LHCN-M2 (cell line): ENCODE data around the gene PNP. TPM values are rescaled to one million over a fixed set of nuclear protein-coding genes. Genes with fewer than 3 reads are reported as not detected.
"Not testable (repeated sequence)": the region's sequence is repeated elsewhere in the genome, so short reads cannot be mapped to it uniquely, and the experiment has no call there.

Experiments used
- DNase-seq: peaks from one replicate; pipeline ENCODE4 v3.0.0-alpha.2; 2012; ENCODE audit warnings: low read depth
- polyA plus RNA-seq: library from polyadenylated mRNA; unstranded; fragments of >200 nt; gene quantifications from one replicate; pipeline ENCODE4 v1.2.1, GENCODE V29; 2012; ENCODE audit warnings: missing spikeins
- total RNA-seq: library from RNA; depleted of rRNA; stranded (reverse); fragments of >200 nt; gene quantifications from 2 replicates; pipeline ENCODE4 v1.2.3, GENCODE V29; 2014; rRNA removed

The PNP gene
- total RNA-seq: 54.0 and 54.8 TPM in 2 replicates
- 27.2 TPM for polyA plus RNA-seq

DNA sequence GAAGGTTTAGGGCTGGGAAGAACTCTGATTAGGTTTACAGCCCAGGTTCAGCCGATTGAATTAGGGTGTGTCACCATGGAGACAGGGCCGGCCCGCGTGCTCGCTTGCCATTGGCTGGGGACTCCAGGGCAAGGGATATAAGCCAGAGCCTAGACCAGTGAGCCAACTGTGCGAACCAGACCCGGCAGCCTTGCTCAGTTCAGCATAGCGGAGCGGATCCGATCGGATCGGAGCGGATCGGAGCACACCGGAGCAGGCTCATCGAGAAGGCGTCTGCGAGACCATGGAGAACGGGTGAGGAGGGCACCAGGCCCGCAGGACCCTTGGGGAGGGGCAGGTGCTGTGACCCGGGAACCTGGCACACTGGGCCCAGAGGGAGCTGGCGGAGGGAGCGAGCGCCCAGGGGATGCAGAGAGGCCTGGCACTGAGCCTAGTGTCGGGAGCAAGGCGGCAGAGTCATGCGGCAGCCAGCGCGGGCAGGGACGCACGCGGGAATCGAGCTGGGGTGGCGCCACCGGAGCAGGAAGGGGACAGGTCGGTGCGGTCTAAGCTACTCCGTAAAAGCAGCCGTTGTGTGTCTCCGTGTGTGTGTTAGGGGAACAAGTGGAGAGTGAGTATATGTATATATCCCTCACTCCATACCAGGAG lies at the start of gene PNP:
PNP (plus strand) TSS at position 165 of the 648 bp plus-strand sequence; CDS start at position 284, 119 bp downstream.
- peak; percentile 85 for DNase-seq

DNA sequence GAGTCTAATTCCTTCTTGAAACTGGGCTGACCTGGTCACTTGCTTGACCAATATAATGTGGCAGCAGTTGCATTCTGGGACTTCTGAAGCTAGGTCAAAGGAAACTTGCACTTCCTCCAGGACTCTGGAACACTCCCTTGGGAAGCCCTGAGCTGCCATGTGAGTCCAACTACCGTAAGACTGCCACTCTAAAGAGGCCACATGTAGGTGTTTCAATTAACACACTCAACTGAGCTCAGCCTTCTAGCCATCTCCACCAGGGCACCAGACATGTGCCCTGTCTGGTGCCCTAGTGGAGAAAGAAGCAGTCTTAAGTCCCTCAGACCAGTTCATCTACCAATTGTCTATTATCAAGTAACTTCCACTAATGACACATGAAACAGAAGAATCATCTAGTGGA lies 49.8 kb upstream of the PNP start:
- DNase-seq: no peak

DNA sequence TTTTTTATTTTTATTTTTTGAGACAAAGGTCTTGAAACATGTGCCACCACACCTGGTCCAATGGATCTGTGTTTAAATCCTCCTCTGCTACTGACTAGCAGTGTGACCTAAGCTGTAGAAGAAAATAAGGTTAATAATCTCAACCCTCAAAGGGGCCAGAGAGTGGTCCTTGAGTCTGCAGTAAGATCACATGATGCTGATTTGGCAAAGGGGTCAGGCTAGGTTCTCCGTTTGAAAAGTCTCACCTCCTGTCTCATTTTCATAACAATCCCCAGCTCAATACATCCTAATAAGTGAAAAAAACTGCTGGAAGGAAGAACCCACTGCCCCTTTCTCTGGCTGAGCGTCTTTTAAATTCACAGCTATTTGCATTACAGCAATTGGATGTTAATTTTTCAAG lies 47.9 kb upstream of the PNP start:
- DNase-seq: no peak

DNA sequence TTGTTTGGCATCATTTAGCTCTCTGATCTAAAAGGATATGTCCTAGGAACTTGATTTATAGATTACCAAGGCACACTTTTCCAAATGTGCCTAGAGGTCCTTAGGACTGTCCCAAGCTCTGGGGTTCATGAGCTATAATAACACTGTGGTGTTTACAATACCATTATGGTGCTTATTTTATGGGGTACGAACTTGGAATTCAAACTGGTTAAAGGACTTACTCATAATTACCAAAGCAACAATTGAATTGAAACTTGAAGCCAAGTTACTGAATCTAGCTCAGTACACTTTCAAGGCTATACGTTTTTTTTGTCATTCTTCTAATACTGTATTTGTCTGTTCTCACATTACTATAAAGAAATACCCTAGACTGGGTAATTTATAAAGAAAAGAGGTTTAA lies 46.3 kb upstream of the PNP start:
- DNase-seq: no peak

DNA sequence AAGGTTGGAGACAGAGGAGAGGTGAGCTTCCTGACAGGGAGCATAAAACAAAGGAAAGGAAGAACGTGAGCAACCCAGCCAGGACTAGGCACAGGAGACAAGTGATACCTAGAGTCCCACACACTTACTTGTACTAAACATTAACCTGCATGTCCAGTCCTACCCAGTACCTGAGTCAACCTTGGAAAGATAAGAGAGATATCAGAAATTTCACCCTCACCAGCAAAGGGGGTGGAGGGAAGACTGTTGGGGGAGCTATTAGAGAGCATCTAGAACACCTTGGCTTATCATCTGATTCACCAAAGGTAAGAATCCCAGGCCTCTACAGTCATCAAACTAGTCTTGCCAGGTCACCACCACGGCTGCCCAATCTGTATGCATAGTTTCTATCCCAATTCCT lies 44.4 kb upstream of the PNP start:
- no peak for DNase-seq

DNA sequence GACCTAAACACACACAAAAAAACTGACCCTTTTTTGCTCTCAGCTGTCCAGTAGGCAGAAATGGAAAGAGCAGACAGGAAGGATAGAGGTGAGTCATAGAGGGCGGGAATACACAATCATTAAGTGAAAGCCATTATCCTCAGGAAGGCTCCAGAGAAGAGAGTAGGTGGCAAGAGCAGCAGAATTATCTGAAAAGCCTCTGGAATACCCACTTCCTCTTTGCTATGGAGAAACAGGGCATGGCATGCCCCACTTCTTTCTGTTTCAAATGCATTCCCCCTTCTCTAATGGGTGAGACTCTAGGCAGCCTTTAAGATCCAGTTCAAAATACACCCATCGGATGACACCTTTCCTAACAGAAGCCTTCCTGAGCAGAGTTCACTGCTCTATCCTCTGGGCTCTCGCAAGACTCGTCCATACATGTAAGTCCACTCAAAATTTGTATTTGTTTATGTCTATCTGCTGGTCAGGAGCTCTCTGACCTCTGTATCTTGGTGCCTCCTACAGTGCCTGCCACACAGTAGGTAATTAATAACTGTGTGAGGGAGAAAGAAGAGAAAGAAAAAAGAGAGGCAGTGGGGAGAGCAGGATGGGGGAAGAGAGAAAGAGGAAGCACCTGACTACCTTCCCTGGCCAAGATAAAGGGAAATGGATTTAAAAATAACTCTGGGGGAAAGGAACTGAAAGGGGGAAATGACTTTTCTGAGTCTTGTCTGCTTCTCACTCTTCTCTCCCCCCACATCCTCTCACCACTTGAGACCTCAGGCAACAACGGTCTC lies 41.8 kb upstream of the PNP start:
- DNase-seq: peak; percentile 74

DNA sequence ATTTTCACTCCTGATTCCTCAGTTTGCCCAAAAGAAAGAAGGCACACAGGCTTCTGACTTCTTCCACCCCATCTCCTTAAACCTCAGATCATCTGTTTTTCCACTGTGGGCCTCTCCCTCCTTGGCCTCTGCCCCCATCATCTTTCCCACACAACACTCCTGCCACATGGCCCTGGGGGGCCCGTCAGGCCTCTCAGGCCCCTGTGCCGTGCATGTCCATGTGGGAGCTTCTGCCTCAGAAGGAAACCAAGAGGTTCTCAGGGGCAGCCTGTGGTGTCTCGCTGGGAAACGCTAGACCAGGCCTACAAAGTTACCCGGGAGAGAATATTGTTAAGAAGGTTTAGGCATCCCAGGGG lies 41.2 kb upstream of the PNP start:
- DNase-seq: no peak

DNA sequence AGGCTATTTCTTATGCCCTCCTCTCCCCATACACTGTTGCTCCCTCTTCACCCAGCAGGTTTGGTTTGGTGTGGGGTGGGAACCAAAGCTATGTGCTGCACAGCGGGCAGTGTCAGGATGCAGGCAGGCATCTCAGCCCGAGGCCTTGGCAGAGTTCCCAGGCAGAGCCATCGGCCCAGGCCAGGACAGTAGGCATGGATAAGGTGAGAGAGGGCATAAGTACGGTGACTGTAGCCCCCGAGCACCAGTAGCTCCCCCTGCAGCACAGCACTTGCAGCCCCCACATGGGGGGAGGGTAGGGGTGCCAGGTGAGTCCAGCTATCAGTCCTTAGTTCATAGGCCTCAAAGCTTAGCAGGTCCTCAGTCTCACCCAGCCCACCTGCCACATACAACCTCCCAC lies 40.4 kb upstream of the PNP start:
- no peak for DNase-seq

DNA sequence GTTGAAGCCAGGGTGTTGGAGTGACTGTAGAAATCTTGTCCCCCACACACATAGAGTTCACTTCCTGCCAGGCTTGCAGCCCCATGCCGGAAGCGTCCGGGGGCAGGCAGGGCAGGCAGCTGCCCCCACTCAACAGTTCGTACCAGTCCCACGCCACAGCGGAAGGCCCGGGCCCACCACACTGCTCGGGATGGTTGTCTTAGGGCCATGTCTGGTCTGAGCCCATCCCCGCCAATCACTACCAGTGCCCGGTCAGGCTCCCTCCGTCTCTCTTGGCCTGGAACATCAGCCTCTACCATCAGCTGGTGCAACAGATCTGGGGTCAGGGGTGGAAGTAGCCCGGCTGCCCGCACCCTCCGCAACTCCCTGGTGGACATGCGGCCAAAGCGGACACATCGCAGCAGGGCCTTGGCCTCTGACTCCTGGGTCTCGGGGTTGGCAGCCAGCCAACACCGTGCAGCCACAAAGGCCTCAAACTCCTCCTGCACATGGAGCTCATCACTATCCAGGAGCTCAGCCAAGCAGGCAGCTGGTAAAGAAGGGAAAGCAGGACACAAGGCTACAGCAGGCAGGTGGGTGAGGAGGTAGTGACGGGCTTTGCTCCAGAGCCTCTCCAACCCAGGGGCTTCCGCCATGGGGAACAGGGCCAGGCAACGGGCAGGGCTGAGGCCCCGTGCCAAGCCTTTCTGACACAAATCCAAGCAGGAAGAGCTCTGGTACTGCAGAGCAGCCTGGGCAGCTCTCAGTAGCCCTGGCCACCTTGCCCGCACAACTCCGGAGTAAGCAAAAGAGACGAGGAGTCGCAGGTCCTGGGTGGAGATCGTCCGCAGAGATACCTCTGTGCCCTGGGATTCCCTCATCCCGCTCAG lies 39.2 kb upstream of the PNP start:
- DNase-seq: no peak

DNA sequence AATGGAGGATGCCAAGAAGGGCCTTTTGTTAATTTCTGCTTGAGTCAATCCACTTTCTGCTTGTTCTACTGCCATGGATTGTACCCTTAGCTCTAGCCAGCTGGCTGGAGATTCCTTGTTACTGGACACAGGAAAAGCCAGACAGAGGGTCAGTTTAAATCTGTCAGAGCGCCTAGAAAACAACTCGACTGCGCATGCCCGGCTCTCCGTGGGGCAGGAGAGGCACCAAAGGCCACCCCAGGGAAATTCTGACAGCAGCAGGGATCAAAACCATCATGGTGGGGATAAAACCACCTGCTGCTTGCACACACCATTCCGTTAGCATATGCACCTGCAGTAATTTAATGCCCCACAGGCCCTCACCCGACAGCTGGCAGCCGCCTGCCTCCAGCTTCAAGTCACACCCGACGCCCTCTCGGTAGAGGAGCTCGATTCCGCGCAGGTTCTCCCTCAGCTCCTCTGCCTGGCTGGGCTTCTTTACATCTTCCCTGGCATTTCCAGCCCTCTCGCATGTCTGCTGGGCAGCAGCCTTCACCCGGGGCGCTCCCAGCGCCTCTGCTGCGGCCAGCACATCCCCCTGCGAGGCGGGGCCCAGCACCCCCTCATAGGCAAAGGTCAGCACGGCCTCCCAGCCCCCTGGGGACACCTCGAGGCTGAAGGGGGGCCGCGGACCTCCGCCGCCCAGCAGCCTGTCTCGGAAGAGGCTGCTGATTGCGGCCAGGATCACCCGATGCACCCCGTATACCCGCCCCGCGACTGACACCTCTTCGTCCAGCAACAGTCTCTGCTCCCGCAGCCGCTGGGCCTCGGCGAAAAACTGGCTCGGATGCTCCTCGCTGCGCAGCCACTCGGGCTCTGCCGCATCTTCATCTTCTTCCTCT lies 34.3 kb upstream of the PNP start:
- DNase-seq: no peak

DNA sequence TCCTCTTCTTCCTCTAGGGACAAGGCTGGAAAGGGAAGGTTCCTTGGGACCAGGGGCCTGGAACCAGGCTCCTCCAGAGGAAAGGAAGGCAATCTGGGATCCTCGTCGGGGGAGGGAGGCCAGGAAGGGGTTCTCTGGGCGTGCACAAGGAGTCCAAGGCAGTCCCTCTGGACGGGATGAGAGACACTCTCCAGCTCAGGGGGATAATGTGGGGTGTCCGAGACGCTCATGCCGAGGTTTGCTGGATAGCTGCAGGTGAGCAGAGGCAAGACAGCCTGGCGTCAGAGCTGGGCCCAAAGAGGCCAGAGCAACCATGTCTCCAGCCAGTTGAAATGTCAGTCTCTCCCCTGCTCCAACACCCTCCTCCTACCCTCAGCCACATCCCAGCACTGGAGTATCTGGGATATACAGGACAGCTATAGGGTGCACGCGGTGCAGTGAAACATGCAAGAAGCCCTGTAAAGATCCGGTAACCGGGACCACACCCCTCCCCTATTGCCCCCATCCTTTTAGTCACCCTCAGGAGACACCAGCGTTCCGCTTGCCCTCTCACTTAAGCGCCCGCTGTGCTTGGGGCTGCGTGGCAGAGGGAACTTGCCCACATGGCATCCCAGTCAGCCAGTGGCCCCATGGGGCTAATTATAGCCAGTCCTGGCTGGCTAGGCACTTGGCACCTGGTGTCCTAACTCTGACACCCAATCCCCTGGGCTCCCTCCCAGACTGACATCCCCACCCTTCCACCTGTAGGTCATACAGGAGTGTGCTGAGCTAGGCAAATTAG lies 33.4 kb upstream of the PNP start, which contains the start of gene KLHL33:
KLHL33 (minus strand) TSS at position 585 of the 781 bp plus-strand sequence; CDS start at position 230, 355 bp downstream.
- DNase-seq: no peak

DNA sequence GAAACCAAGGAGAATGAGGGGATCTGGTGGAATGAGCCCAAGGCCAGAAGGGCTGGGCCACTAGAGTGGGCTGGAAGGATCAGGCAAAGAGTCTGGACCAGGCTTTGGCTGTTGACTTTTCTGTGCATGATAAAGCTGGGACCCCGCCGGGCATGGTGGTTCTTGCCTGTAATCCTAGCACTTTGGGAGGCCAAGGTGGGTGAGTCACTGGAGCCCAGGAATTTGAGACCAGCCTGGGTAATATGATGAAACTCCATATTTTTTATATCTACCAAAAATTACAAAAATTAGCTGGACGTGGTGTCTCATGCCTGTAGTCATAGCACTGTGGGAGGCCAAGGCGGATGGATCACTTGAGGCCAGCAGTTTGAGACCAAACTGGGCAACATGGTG lies 32.8 kb upstream of the PNP start:
- peak; percentile 72 for DNase-seq

DNA sequence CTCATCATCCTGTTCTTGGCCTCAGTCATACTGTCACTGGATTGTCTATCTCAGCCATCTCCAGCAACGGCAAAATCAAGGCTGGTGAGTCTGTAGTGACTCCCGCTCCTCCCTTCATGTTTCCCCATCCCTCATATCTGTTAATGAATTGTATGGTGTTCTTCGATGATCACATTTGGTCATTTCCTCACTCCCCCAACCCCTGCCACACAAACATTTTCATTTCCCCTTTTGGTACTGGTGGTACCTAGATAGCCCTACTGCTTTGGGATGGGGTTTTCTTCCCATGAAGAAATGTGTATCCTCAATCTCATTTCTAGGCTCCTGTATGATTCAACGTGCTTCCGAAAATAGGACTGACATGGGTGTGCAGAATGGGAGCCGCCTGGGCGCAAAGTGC lies 30.5 kb upstream of the PNP start:
- no peak for DNase-seq

DNA sequence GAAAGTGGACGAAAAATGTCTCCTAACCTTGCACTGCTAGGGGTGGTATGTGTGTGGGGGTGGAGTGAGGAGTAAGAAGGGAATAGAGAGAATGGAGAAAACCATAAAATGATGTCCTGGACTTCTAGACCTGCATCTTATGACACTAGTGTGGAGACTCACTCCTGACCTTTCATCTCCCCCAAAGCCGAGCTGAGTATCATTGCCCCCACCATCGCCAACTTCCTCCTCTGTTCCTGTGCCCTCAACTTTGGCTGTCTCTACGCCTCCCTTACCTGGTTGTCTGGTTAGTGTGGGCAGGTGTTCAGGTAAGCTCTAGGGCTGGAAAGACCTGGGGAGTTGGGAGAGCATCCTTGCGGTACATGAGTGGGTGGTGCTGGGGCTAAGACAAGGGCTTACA lies 28.7 kb upstream of the PNP start:
- DNase-seq: no peak

DNA sequence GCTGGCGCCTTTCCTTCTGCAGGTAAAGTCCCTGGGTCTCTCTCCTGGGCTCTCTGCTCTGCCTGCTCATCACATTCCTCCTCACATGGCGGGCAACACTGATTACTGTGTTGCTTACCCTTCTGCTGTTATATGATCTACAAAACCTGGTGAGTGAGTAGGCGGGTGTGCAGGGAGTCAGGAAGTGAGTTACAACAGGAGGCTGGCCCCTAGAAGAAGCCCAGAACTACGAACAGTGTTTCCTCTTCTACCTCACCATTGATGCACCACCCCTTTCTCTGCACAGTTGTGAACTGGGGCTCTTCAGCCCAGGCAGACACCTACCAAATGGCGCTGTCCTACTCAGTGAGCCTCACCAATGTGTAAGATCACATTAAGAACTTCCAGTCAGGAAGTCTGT lies 28.3 kb upstream of the PNP start:
- DNase-seq: no peak

DNA sequence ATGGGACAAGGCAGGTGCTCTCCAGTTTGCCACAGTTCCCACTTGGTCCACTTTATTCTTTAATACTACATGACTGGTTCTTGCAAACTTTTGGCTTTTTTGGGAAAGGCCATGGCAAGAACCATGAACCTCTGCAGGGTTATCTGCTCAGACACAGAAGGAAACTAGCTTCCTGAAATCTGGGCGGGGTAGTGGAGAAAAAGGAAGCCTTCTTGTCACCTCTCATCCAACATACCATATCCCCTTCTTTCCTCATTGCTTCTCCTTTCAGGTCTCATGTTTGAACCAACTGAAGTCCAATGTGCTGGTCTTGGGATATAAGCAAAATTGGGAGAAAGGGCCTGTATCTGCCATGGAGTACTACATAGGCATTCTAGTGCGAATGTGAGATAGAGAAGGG lies 27.7 kb upstream of the PNP start:
- no peak for DNase-seq

DNA sequence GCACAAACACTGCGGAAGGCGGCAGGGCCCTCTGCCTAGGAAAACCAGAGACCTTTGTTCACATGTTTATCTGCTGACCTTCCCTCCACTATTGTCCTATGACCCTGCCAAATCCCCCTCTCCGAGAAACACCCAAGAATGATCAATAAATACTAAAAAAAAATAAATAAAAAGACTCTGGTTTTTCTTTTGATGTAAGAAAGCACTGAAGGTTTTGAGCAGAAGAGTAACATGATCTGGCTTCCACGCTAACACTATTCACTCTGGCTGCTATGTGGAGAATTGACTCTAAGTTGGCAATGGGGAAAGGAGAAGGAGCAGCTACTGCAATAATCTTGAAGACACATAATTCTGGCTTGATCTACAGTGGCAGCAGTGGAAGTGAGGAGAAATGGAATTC lies 25.6 kb upstream of the PNP start:
- DNase-seq: not testable (repeated sequence)

DNA sequence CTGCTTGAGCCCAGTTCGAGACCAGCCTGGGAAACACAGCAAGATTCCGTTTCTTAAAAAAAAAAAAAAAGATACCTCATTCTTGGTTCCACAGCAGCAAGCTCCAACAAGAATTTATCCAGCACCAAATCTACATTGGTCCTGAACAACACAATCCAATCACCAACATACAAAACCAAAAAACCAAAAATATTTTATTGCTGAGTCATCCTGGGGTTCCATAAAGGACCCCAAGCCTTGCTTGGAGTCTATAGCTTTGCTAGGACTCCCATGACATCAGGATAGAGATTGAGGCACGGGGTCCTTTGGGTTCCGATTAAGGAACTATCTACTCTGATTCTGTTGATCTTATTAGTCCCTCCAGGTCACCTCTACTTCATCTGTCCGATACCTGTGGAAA lies 22.3 kb upstream of the PNP start:
- DNase-seq: no peak

DNA sequence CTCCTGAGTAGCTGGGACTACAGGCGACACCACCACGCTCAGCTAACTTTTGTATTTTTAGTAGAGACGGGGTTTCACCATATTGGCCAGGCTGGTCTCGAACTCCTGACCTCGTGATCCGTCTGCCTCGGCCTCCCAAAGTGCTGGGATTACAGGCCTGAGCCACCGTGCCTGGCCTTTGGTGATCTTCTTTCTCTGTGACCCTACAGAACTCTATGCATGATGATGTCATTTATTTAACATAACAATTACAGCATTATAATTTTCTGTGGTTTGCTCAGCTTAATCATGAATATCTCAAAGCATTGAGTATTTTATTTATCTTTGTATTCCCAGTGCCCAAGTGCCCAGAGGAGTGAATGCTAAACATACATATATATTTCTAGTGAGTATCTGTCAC lies 16.4 kb upstream of the PNP start:
- not testable (repeated sequence) for DNase-seq
